ENCODE data around the gene TUBGCP2. TPM values are rescaled to one million over a fixed set of nuclear protein-coding genes. Genes with fewer than 3 reads are reported as not detected.
A peak's percentile ranks its signal among the peaks of the same experiment; 100 is the strongest.

The TUBGCP2 gene
- total and polyA plus RNA-seq, 2 of the 13 experiments (the other 11 are each of a cell fraction or from before 2014, with no cell fraction given), result 21.3 to 34.5 TPM

DNA sequence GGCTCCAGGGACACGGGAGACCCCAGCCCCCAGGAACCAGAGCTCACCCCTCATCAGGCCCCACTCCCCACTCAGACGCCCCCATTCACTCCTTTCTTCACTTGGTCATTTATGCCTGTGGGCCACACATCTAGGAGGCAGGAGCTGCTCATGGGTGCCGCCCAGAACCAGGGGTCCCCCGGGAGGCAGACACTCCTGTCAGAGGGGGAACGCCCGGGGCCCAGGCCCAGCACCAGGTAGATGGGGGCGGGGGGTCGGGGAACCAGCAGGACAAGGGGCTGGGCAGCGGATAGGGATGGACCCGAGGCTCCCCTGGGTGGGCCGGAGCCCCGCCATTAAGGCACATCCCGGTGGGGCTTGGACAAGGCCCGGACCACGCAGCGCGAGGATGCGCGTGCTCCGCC is 16.2 kb upstream of the TUBGCP2 start:
- H3K4me2 ChIP-seq (ENCODE audit: low read depth, low read length), result peak overlapping the region; percentile 83
- in situ Hi-C loops (cut with HindIII; ENCODE audit: extremely low pct_ligation_motif_present, low pct_unique_long_range_greater_than_20kb) (no loop called here), intact Hi-C loops (cut with micrococcal nuclease; ENCODE audit: unreplicated experiment) (loop anchor here (10.0 kb wide), 1 partner anchor 50 kb away; the partner anchor contains the start of genes ECHS1 and PAOX)
- no peaks in the 10 kb centered on the region for H4K20me1 ChIP-seq (ENCODE audit: insufficient read depth, low read length)
- TF ChIP-seq ZNF619 (CRISPR knock-in tag; IDR thresholded peaks at IDR 0.05) (no peak), MAFG (CRISPR knock-in tag; IDR thresholded peaks at IDR 0.05) (0 out of 2 replicates have a peak, but pooled peaks have one; percentile 13), ZNF629 (CRISPR knock-in tag; conservative IDR thresholded peaks at IDR 0.05) (no peak), HOXD1 (CRISPR knock-in tag; IDR thresholded peaks at IDR 0.05) (no peak), EEA1 (CRISPR knock-in tag; IDR thresholded peaks at IDR 0.05; ENCODE audit: borderline replicate concordance) (no peak)
- no peaks in the 10 kb centered on the region for H3K36me3 ChIP-seq (replicated peaks in 1 of 2; ENCODE audit: control insufficient read depth in 1 of 2, insufficient read depth in 2 of 2, low read length in 2 of 2)
- peaks cover 29% of the 10 kb centered on the region for H3K4me1 ChIP-seq (ENCODE audit: insufficient read depth, low read length)
- H3K9ac ChIP-seq (ENCODE audit: insufficient read depth, low read depth, low read length), result no peak overlapping the region
- FAIRE-seq (no peak), DNase-seq (ENCODE audit: low spot score) (no peak), ATAC-seq (peak; percentile 4; the same call in 2 of the 3 replicates)
- no peaks in the 10 kb centered on the region for H3K9me3 ChIP-seq (ENCODE audit: low read length)
- H3K27ac ChIP-seq (ENCODE audit: extremely low read length, insufficient read depth, low read length), result no peak overlapping the region
- peak overlapping the region; percentile 55 to 74 (median 61); a peak in 3 of 6 replicates for H3K4me3 ChIP-seq (replicated peaks in 1 of 3; ENCODE audit: insufficient read depth in 1 of 3, low read depth in 2 of 3, low read length in 3 of 3)
- ChIA-PET CTCF (ENCODE audit: low intra/inter-chr PET ratio, low total read pairs) (no interaction called here), POLR2A (interaction anchor here (0.7 to 2.6 kb wide), 8 partner anchors 11 to 53 kb away, joined by 3 to 18 read pairs (median 4); partner anchors contain the start of genes CALY, ECHS1, FUOM and PRAP1)
- H2AFZ ChIP-seq (ENCODE audit: low read length), result no peak overlapping the region
- BruUV-seq (replicated peaks), result no TSS peak
- no CpG with 5 or more reads among the region's 20 CpGs for WGBS (ENCODE audit: low lambda C conversion rate)
- H3K79me2 ChIP-seq (ENCODE audit: insufficient read depth, low read length), result no peaks in the 10 kb centered on the region
- peaks cover 5 to 47% of the 10 kb centered on the region in 2 experiments for H3K27me3 ChIP-seq (ENCODE audit: control insufficient read depth in 1 of 2, insufficient read depth in 2 of 2, low read length in 2 of 2)

DNA sequence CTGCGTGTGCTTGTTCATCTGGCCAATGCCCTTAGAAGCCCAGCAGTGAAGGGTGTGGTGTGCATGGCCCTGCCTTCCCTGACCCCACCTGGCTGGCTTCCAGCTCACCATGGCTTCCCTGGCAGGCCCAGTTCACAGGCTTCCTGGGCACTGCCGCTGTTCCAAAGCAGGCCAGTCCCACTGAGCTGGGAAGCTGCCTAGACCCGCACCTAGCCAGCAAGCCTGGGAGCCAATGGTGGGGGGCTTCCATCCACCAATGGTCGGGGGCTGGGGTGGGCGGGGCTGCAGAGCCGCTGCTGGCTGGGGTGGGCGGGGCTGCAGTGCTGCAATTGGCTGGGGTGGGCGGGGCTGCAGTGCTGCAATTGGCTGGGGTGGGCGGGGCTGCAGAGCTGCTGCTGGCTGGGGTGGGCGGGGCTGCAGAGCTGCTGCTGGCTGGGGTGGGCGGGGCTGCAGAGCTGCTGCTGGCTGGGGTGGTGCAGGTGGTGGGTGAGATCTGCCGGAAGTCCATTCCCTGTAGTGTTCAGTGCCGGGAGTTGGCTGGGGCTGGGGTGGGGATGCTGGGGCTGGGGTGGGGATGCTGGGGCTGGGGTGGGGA is 15.6 kb upstream of the TUBGCP2 start:
- H3K27ac ChIP-seq (ENCODE audit: extremely low read length, insufficient read depth, low read length), result no peak overlapping the region
- H3K4me2 ChIP-seq (ENCODE audit: low read depth, low read length), result peak overlapping the region; percentile 61
- 0% methylated on average over 1 of the region's 13 CpGs for WGBS (ENCODE audit: low lambda C conversion rate)
- no peak overlapping the region for H2AFZ ChIP-seq (ENCODE audit: low read length)
- no peaks in the 10 kb centered on the region for H4K20me1 ChIP-seq (ENCODE audit: insufficient read depth, low read length)
- FAIRE-seq (no peak), ATAC-seq (peak; percentile 79), DNase-seq (ENCODE audit: low spot score) (peak; percentile 62)
- H3K4me3 ChIP-seq (replicated peaks in 1 of 3; ENCODE audit: insufficient read depth in 1 of 3, low read depth in 2 of 3, low read length in 3 of 3), result peak overlapping the region; percentile 52 to 74 (median 61); a peak in 5 of 6 replicates
- H3K9me3 ChIP-seq (ENCODE audit: low read length), result no peaks in the 10 kb centered on the region
- H3K36me3 ChIP-seq (replicated peaks in 1 of 2; ENCODE audit: control insufficient read depth in 1 of 2, insufficient read depth in 2 of 2, low read length in 2 of 2), result no peaks in the 10 kb centered on the region
- no peak overlapping the region; the same call in 1 of the 2 replicates for H3K9ac ChIP-seq (ENCODE audit: insufficient read depth, low read depth, low read length)
- H3K4me1 ChIP-seq (ENCODE audit: insufficient read depth, low read length), result peaks cover 28% of the 10 kb centered on the region
- CTCF ChIA-PET (ENCODE audit: low intra/inter-chr PET ratio, low total read pairs), result no interaction called here
- intact Hi-C loops (cut with micrococcal nuclease; ENCODE audit: unreplicated experiment), result loop anchor here (10.0 kb wide), 1 partner anchor 51 kb away; the partner anchor contains the start of genes ECHS1 and PAOX
- in situ Hi-C loops (cut with HindIII; ENCODE audit: extremely low pct_ligation_motif_present, low pct_unique_long_range_greater_than_20kb), result no loop called here
- no TSS peak for BruUV-seq (replicated peaks)
- H3K79me2 ChIP-seq (ENCODE audit: insufficient read depth, low read length), result no peaks in the 10 kb centered on the region
- POLR2A ChIA-PET, result interaction anchor here (0.5 to 2.6 kb wide), 10 partner anchors 10 to 67 kb away, joined by 3 to 18 read pairs (median 4); partner anchors contain the start of genes CALY, ECHS1, FUOM and PRAP1
- peaks cover 4 to 47% of the 10 kb centered on the region in 2 experiments for H3K27me3 ChIP-seq (ENCODE audit: control insufficient read depth in 1 of 2, insufficient read depth in 2 of 2, low read length in 2 of 2)
- TF ChIP-seq, protein P1, sequence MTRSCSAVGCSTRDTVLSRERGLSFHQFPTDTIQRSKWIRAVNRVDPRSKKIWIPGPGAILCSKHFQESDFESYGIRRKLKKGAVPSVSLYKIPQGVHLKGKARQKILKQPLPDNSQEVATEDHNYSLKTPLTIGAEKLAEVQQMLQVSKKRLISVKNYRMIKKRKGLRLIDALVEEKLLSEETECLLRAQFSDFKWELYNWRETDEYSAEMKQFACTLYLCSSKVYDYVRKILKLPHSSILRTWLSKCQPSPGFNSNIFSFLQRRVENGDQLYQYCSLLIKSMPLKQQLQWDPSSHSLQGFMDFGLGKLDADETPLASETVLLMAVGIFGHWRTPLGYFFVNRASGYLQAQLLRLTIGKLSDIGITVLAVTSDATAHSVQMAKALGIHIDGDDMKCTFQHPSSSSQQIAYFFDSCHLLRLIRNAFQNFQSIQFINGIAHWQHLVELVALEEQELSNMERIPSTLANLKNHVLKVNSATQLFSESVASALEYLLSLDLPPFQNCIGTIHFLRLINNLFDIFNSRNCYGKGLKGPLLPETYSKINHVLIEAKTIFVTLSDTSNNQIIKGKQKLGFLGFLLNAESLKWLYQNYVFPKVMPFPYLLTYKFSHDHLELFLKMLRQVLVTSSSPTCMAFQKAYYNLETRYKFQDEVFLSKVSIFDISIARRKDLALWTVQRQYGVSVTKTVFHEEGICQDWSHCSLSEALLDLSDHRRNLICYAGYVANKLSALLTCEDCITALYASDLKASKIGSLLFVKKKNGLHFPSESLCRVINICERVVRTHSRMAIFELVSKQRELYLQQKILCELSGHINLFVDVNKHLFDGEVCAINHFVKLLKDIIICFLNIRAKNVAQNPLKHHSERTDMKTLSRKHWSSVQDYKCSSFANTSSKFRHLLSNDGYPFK (CRISPR knock-in tag; IDR thresholded peaks at IDR 0.05; ENCODE audit: borderline replicate concordance), result no peak
- 0 out of 2 replicates have a peak, but pooled peaks have one; percentile 20 for TF ChIP-seq ELF3 (CRISPR knock-in tag; IDR thresholded peaks at IDR 0.05)
- no peak for TF ChIP-seq NR2F6 (IDR thresholded peaks at IDR 0.05)
- TF ChIP-seq NR2F6 (CRISPR knock-in tag; IDR thresholded peaks at IDR 0.05), result peak; percentile 45; the same call in 1 of the 2 replicates
- TF ChIP-seq ZNF121 (CRISPR knock-in tag; IDR thresholded peaks at IDR 0.05), result peak; percentile 66; the same call in 1 of the 2 replicates
- TF ChIP-seq ZMYM2 (CRISPR knock-in tag; IDR thresholded peaks at IDR 0.05), result no peak
- TF ChIP-seq, protein P2, sequence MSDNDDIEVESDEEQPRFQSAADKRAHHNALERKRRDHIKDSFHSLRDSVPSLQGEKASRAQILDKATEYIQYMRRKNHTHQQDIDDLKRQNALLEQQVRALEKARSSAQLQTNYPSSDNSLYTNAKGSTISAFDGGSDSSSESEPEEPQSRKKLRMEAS (IDR thresholded peaks at IDR 0.05), result 0 out of 2 replicates have a peak, but pooled peaks have one; percentile 25
- no peak for TF ChIP-seq JUNB (CRISPR knock-in tag; IDR thresholded peaks at IDR 0.05; ENCODE audit: borderline replicate concordance)
- peak; percentile 42; the same call in 1 of the 3 replicates for TF ChIP-seq MXI1 (IDR thresholded peaks at IDR 0.05; ENCODE audit: borderline replicate concordance, low read depth, low read length)
- peak; percentile 56 for TF ChIP-seq GABPA (IDR thresholded peaks at IDR 0.05; ENCODE audit: low read depth, low read length)
- peak; percentile 84 for TF ChIP-seq GABPA (CRISPR knock-in tag; IDR thresholded peaks at IDR 0.05; ENCODE audit: low read depth)
